BLaER1 (cell line): ENCODE measurements around the gene CC2D1A.

Experiments used
- H3K27ac ChIP-seq: shearing (Covaris generic); formaldehyde crosslinking; 2 replicates; pipeline ENCODE4 v1.8.1; 2022
- H3K27me3 ChIP-seq: shearing (Covaris generic); formaldehyde crosslinking; 2 replicates; pipeline ENCODE4 v1.8.1; 2022
- H3K36me3 ChIP-seq: shearing (Covaris generic); formaldehyde crosslinking; 2 replicates; pipeline ENCODE4 v1.8.1; 2022
- H3K4me1 ChIP-seq: shearing (Covaris generic); formaldehyde crosslinking; 2 replicates; pipeline ENCODE4 v1.8.1; 2022
- H3K4me2 ChIP-seq: shearing (Covaris generic); formaldehyde crosslinking; 2 replicates; pipeline ENCODE4 v1.8.1; 2022
- H3K4me3 ChIP-seq: shearing (Covaris generic); formaldehyde crosslinking; 2 replicates; pipeline ENCODE4 v1.8.1; 2022
- H3K9ac ChIP-seq: shearing (Covaris generic); formaldehyde crosslinking; 2 replicates; pipeline ENCODE4 v1.8.1; 2022
- H3K9me3 ChIP-seq: shearing (Covaris generic); formaldehyde crosslinking; 2 replicates; pipeline ENCODE4 v1.8.1; 2022
- H4K20me1 ChIP-seq: shearing (Covaris generic); formaldehyde crosslinking; 2 replicates; pipeline ENCODE4 v1.8.1; 2022
- Cebpa-rat ChIP-seq: shearing (Covaris generic); IDR thresholded peaks from 2 replicates; pipeline ENCODE4 v1.8.1; 2022

The CC2D1A gene

GRCh38 chr19:13876834-13877233 lies 29.2 kb upstream of the CC2D1A start, which contains the start of gene NANOS3:
NANOS3 (plus strand) TSS chr19:13877134; CDS start chr19:13877249, 115 bp downstream.
- no peak within 1 kb of the TSS for H3K4me2 ChIP-seq
- no peak for TF ChIP-seq Cebpa-rat
- no peaks in the 10 kb centered on the region for H3K9me3 ChIP-seq

GRCh38 chr19:13877303-13877702 lies 28.7 kb upstream of the CC2D1A start:
- Histone ChIP-seq H3K36me3 (no peaks in the 10 kb centered on the region), H3K4me2 (no peak overlapping the region), H3K27ac (no peak overlapping the region), H3K4me1 (peaks cover 32% of the 10 kb centered on the region), H4K20me1 (no peaks in the 10 kb centered on the region; the same call in 1 of the 2 replicates), H3K9ac (no peak overlapping the region), H3K27me3 (peaks cover 3% of the 10 kb centered on the region; the same call in 1 of the 2 replicates), H3K9me3 (no peaks in the 10 kb centered on the region), H3K4me3 (no peak overlapping the region)
- no peak for TF ChIP-seq Cebpa-rat

More at GRCh38 chr19:13876834-13877233, 29.2 kb upstream of the CC2D1A start, which contains the start of gene NANOS3:
- H3K36me3 ChIP-seq: no peaks in the 10 kb centered on the region
- H3K4me1 ChIP-seq: peaks cover 29% of the 10 kb centered on the region
- H4K20me1 ChIP-seq: no peaks in the 10 kb centered on the region; the same call in 1 of the 2 replicates
- no peak within 1 kb of the TSS for H3K9ac ChIP-seq
- no peak within 1 kb of the TSS for H3K27ac ChIP-seq
- no peak within 1 kb of the TSS for H3K4me3 ChIP-seq
- H3K27me3 ChIP-seq: peaks cover 4% of the 10 kb centered on the region; the same call in 1 of the 2 replicates

DNA sequence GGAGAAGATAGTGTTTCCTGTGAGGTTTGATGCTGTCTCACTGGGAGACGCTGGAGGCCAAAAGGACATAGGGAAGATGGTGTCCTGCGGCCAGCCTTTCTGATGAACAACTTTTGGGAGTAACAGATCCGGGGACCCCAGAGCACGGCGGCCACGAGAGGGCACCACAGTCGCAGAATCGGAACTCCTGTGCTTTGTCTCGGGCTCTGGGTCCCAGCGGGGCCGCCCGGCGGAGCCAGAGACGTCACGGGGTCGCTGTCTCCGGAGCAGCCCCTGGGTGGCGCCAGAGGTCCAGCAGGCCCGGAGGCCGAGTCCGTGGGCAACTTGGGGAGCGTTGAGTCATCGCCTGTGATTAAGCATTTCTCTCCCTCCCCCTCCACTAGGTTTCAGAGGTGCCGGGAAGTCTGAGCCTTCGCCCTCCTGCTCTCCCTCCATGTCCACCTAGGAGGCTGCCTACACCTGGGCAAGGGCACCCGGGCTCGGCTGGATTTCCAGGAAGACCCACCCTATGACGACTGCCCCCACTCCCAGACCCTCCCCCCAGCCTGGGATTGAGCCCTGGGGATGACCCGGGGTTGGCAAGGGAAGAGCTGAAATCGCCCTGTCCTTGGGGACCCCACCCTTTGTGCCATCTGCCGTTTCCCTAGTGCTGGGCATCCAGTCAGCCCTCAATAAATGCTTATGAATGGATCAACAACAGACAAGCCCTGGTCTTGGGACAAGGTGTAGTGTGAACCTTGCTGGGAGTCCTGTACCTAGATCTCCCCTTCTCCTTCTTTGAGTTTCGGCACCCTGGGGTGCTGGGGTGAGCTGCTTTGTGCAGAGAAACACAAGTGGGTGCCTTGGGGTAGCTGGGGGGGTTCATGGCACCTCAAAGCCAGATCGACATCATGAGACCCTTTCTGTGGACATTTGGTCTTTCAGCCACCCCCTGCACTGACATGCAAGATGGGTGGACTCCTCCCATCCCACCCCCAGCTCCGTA lies 25.6 kb upstream of the CC2D1A start:
- H4K20me1 ChIP-seq: no peaks in the 10 kb centered on the region
- H3K4me2 ChIP-seq: peak overlapping the region; percentile 94
- no peaks in the 10 kb centered on the region for H3K27me3 ChIP-seq
- peak overlapping the region; percentile 48; the same call in 1 of the 2 replicates for H3K4me3 ChIP-seq
- H3K9me3 ChIP-seq: no peaks in the 10 kb centered on the region
- H3K4me1 ChIP-seq: peaks cover 55% of the 10 kb centered on the region
- peak overlapping the region; percentile 65 for H3K9ac ChIP-seq
- H3K36me3 ChIP-seq: no peaks in the 10 kb centered on the region
- peak overlapping the region; percentile 68 for H3K27ac ChIP-seq
- no peak for TF ChIP-seq Cebpa-rat

GRCh38 chr19:13881251-13881691 lies 24.7 kb upstream of the CC2D1A start:
- Histone ChIP-seq H3K36me3 (no peaks in the 10 kb centered on the region), H3K27me3 (no peaks in the 10 kb centered on the region), H3K4me1 (peaks cover 61% of the 10 kb centered on the region), H3K27ac (peak overlapping the region; percentile 24), H3K9me3 (no peaks in the 10 kb centered on the region), H4K20me1 (no peaks in the 10 kb centered on the region), H3K4me3 (peak overlapping the region; percentile 48; the same call in 1 of the 2 replicates), H3K4me2 (peak overlapping the region; percentile 94), H3K9ac (peak overlapping the region; percentile 52; the same call in 1 of the 2 replicates)
- TF ChIP-seq Cebpa-rat: no peak

GRCh38 chr19:13881692-13882418 lies 24.1 kb upstream of the CC2D1A start:
- Histone ChIP-seq H3K9ac (peak overlapping the region; percentile 52; the same call in 1 of the 2 replicates), H3K36me3 (no peaks in the 10 kb centered on the region), H3K9me3 (no peaks in the 10 kb centered on the region), H3K27ac (peak overlapping the region; percentile 24), H3K4me1 (peaks cover 61% of the 10 kb centered on the region), H3K4me3 (peak overlapping the region; percentile 48; the same call in 1 of the 2 replicates), H3K4me2 (peak overlapping the region; percentile 94), H3K27me3 (no peaks in the 10 kb centered on the region), H4K20me1 (no peaks in the 10 kb centered on the region)
- TF ChIP-seq Cebpa-rat: no peak

- H3K4me3 ChIP-seq: no peak overlapping the region
- H3K4me1 ChIP-seq: peaks cover 61% of the 10 kb centered on the region
- no peaks in the 10 kb centered on the region for H3K36me3 ChIP-seq
- H4K20me1 ChIP-seq: no peaks in the 10 kb centered on the region
- TF ChIP-seq Cebpa-rat: no peak
- H3K27ac ChIP-seq: peak overlapping the region; percentile 49; the same call in 1 of the 2 replicates
- no peaks in the 10 kb centered on the region for H3K9me3 ChIP-seq
- H3K27me3 ChIP-seq: no peaks in the 10 kb centered on the region
- peak overlapping the region; percentile 94 for H3K4me2 ChIP-seq
- no peak overlapping the region for H3K9ac ChIP-seq
Measured at GRCh38 chr19:13882419-13882795, 23.6 kb upstream of the CC2D1A start.

DNA sequence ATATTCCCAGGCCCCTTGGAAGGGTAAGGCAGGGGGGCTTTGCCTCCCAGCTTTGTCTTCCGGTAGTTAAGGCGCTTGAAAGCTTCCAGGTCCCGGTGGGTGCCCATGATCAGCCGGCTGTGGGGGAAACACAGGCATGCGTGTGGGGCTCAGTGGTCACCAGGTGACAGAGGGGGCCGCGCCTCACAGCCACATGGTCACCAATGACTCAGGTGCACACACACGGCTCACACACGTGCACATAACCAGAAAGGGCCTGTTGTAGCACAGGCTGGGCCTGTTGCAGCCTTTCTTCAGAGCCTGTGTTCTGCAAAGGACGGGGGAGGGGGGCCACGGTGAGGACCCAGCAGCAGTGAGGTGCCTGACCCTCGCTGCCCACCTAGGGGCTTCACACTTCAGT lies 23.2 kb upstream of the CC2D1A start:
- H3K36me3 ChIP-seq: no peaks in the 10 kb centered on the region
- H3K4me1 ChIP-seq: peaks cover 61% of the 10 kb centered on the region
- no peaks in the 10 kb centered on the region for H3K9me3 ChIP-seq
- peak overlapping the region; percentile 34; the same call in 1 of the 2 replicates for H3K9ac ChIP-seq
- no peak for TF ChIP-seq Cebpa-rat
- no peaks in the 10 kb centered on the region for H4K20me1 ChIP-seq
- peak overlapping the region; percentile 94 for H3K4me2 ChIP-seq
- peak overlapping the region; percentile 49; the same call in 1 of the 2 replicates for H3K27ac ChIP-seq
- no peaks in the 10 kb centered on the region for H3K27me3 ChIP-seq
- no peak overlapping the region for H3K4me3 ChIP-seq

- Histone ChIP-seq H3K9me3 (no peaks in the 10 kb centered on the region), H3K4me3 (no peak overlapping the region), H3K4me1 (peaks cover 66% of the 10 kb centered on the region), H3K27ac (no peak overlapping the region), H3K36me3 (no peaks in the 10 kb centered on the region), H3K27me3 (no peaks in the 10 kb centered on the region), H3K4me2 (peak overlapping the region; percentile 94), H4K20me1 (no peaks in the 10 kb centered on the region), H3K9ac (no peak overlapping the region)
- TF ChIP-seq Cebpa-rat: no peak
Measured at GRCh38 chr19:13883516-13884064, 22.4 kb upstream of the CC2D1A start.
